HG02798 (cell line): Measurements from ENCODE around the gene ALKBH4.
"Not testable (repeated sequence)": the region's sequence is repeated elsewhere in the genome, so short reads cannot be mapped to it uniquely, and the experiment has no call there.

Source experiments
- ATAC-seq: cut with Tn5 transposase; IDR thresholded peaks from one replicate; pipeline ENCODE4 v1.9.1; 2021; ENCODE audit warnings: mild to moderate bottlenecking; ENCODE audit not compliant: unreplicated experiment, poor library complexity

Gene ALKBH4

DNA sequence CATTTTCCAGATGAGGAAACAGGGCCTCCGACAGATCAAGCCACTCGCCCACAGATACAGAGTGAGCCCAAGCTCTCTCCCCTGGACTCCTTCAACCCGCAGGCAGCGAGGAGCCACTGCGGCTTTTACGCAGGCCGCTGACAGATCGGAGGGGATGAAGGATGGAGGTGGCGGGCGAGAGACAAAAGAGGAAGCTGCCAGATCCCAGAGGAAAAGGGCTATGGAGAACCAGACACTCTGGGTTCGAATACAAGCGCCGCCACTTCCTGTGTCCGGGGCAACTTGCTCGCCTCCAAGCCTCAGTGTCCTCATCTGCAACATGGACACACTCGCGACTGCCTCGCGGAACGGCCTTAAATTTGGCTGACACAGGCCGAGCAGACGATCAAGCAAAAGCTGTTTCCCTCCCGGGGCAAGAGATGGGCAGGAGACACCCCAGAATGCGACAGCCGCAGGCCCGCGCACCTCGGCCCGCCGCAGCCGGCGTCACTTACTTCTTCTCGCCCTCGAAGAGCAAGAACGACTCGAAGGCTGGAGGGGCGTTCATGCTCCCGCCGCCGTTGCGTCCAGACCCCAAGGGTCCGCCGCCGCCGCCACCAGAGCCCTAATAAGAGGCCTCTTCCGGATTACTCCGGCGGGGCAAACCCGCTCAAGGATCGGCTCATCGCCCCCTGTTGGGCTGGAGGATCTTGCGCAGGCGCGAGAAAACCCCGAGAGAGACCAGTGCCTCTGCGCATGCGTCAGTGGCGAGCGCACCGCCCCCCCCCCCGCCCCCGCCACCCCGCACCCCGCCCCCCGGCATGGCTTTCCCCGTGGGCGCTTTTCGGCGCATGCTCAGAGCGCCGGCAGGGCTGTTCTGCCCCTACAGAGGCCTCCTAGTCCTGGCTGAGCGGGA lies 13.9 kb upstream of the ALKBH4 start, which contains the start of gene POLR2J:
Gene POLR2J (minus strand): TSS at position 609 of the 895 bp plus-strand sequence. CDS start 62 bp downstream, at position 547.
- ATAC-seq: peak; percentile 93

DNA sequence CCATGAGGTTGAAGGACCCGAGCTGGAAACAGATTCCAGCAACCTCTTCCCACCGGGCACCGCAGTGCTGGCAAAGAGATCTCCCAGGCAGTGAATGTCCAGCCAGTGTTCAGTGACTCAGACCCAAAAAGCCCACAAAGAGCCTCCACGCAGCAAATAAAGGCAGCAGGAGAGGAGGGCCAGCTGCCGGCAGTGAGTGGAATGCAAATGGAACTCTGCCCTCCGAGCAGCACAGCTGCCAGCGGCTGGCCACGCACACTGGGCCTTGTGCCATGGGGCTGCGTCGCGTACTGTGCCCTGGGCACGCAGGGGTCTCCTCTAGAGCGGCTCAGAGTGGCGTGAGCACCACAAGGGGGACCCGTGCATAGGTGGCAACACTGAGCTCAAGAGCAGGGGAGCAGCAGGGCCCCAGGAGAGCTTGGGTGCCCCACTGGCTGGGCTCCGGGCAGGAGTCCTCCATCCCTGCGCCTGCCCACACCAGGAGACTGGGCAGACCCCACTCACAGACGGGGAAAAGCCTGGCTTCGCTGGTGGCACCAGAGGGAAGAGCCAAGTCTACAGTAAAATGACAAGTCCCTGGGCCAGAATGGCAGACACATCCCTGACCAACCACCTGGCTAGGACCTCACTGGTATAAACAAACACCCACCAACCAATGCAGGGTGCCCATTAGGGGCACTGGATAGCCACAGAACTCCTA lies 10.2 kb upstream of the ALKBH4 start:
- ATAC-seq: not testable (repeated sequence)

DNA sequence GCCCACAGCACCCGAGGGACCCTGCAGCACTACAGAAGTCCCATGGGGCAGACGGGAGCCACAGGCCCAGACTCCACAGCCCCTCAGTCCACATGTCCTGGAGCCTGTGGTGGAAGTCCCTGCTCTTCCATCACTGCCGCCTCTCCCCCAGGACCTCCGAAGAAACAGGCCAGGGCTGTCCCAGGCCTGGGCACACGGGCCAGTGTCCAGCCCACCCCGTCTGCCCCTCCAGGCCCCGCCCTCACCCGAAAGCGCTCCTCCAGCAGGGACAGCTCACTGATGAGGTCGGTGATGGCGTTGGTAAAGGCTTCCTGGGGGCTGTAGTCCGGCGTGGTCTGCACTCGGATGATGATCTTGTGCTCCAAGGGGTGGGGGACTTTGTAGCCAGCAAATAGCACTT lies 9.5 kb upstream of the ALKBH4 start:
- not testable (repeated sequence) for ATAC-seq

DNA sequence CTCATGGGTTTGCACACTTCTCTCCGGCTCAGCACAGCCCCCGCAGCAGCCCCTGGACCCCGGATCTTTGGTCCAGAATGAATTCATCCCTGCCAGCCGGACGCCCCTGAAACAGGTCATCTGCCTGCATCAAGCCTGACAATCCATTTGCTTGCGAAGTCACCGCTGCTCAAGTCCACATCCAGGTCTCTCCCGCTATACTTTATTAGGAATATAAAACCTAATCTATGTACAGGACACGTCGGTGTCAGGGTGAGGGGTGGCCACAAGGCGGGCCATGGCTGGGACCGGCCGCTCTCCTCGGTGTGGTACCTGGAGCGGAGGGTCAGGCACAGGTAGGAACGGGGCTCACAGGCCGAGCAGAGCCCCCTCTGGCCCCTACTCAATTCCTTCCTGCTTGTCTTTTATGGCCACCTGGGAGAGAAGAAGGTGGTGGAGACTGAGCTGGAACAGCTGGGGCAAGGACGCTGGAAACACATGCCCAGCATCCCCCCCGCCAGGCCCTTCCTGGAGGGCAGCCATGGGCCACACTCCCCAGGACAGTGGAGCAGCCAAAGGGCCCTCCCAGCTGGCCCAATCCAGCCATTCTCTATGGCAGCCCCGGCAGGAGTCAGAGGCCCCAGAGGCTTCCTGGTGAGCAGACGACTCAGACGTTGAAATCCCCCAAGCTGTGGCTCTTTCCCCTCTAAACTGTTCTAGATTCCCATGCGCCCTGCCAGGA lies 8.8 kb upstream of the ALKBH4 start:
- no peak for ATAC-seq

DNA sequence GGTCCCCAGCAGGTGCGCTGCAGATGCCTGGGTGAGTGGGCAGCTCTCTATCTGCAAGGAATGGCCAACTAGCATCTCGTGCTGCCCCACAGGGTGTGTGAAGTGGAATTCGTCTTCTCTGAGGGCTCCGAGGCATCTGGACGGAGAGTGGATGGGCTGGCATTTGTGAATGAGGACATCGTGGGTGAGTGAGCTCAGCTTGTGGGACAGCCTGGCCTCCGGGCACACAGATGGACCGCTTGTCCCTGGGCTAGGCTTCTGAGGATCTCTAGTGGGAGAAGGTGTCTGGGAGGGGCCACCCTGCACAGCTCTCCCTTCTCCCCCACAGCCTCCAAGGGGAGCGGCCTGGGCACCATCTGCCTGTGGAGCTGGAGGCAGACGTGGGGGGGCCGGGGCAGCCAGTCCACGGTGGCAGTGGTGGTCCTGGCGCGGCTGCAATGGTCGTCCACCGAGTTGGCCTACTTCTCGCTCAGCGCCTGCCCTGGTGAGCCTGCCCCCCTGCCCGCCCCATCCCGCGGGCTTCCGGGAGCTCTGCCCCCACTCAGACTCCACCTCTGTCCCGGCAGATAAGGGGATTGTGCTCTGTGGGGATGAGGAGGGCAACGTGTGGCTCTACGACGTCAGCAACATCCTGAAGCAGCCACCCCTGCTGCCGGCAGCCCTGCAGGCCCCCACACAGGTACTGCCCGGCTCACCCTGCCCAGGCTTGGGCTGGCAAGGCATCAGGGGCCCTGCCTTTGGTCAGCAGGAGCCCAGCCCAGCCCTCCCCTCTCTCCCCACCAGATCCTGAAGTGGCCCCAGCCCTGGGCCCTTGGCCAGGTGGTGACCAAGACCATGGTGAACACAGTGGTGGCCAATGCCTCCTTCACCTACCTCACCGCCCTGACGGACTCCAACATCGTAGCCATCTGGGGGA lies 7.7 kb upstream of the ALKBH4 start:
- no peak for ATAC-seq

DNA sequence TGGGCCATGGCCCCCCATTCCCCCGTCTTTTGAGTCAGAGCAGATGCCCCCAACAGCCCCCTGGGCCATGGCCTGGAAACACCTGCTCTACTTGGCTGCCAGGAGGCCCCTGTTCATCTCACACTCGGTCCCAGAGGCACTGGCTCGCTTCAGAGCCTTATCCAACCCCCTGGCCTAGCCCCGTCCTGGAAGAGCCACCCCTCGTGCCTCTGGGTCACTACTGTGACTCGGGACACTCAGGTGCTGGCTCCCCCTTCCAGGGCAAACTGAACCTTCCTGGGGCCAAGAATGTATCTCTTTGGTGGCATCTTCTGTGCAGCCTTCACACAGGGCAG lies 7.1 kb upstream of the ALKBH4 start:
- no peak for ATAC-seq

DNA sequence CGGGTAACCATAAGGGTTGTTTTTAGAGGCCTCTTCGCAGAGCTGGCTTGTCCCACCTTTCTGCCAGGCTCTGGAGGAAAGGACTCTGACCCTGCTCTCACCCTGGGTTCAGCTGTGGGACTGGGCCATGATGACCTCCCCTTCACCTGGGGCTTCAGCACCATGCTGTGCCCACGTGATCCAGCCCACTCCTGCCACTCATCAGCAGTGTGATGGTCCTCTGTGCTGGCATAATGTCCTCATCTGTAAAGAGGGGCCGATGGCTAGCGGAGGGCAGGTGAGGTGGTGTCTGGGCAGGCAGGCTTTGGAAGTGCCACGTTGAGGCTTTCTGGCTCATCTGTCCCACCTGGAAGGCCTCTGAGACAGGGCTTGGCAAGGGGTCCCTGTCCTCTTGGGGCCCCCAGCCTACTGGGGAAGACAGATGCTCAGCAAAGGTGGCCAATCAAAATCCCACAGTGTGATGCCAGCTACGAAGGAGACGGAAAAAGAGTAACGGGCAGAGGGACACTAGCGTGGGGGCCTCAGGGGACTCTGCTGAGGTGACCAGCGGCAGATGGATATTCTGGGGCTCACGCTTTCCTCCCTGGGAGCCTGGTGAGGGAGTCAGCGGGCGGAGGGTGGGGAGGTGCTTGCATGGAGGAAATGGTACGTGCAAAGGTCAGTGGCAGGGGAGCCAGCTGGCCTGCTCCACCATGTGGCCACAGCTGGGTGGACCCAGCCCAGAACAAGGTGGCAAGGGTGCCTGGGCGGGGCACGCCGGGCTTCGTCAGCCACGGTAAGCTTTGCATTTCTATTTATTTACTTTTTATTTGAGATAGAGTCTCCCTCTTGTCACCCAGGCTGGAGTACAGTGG lies 5.5 kb upstream of the ALKBH4 start:
- no peak for ATAC-seq

DNA sequence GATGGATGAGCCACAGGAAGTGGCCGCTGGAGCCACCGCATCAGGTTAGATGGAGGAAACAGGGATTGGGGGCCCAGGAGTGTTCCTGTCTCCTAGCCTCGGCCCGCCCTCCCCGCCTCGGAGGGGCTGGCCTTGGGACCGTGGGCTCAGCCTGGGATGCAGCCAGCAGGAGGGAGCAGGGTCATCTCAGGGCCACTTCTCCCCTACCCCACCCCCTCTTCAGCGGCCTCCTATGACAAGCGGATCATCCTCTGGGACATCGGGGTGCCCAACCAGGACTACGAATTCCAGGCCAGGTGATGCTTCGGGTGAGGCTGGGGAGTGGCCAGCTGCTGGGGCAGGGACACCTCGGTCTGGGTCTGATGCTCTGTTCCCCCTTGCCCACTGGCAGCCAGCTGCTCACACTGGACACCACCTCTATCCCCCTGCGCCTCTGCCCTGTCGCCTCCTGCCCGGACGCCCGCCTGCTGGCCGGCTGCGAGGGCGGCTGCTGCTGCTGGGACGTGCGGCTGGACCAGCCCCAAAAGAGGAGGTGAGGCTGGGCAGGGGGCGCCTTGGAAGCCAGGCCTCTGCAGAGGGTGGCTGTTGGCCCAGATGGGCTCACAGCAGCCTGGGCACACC lies 4.8 kb upstream of the ALKBH4 start:
- no peak for ATAC-seq

DNA sequence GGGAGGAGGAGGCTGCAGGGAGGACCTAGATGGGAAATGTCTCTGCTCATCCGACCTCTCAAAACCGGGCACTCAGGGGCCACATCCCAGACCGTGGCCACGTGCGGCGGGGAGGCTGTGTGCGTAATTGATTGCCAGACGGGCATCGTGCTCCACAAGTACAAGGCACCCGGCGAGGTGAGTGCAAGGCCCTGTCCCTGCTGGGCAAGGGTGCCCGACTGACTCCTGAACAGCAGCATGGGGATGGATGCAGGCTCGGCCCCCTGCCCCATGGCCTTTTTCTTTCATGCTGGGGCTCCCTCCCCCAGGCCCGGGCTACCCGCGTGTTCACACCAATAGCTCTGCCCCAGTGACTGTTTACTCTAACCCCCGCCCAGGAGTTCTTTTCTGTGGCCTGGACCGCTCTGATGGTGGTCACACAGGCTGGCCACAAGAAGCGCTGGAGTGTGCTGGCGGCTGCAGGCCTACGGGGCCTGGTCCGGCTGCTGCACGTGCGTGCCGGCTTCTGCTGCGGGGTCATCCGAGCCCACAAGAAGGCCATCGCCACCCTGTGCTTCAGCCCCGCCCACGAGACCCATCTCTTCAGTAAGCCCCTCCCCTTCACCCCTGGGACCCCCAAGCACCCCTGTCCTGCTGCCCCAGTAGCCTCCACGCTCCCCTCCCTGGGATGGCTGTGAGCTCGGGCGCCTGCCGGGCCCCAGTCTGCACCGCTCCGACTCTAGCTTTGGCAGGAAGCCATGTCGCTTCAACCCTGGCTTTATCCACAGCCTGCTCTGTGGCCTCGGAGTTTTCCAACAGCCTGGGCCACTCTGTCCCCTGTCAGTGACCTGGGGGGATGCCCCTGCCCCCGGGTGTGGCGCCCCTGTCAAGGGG lies 4.1 kb upstream of the ALKBH4 start:
- ATAC-seq: no peak

DNA sequence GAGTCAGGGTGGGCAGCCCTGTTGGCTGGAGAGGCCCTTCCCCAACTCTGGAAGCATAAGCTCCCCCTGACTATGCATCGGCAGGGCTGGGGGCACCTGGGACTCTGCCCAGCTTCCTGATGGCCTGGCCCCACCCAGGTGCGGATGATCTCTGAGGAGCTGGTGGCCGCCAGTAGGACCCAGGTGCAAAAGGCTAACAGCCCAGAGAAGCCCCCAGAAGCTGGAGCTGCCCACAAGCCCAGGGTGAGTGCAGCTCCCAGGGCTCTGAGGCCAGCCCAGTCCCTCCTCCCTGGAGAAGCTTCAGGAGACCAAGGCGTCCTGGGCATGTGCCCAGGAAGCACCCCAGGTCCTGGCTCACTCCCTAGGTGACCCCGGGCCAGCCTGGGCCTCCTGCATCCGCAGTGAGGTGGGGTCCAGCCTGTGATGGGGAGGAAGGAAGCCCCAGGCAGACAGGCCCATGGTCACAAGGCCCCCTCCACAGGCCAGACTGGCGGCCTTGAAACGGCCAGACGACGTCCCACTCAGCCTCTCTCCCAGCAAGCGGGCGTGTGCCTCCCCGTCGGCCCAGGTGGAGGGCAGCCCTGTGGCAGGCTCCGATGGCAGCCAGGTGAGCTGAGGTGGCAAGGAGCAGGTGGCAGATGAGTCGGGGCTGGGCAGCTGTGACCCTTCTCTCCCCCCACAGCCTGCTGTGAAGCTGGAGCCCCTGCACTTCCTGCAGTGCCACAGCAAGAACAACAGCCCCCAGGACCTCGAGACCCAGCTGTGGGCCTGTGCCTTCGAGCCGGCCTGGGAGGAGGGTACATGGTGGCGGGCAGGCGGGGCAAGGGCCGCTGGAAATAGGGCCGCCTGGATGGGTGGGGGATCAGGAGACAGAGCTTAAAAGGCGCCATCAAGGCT lies 3.2 kb upstream of the ALKBH4 start:
- ATAC-seq: no peak

DNA sequence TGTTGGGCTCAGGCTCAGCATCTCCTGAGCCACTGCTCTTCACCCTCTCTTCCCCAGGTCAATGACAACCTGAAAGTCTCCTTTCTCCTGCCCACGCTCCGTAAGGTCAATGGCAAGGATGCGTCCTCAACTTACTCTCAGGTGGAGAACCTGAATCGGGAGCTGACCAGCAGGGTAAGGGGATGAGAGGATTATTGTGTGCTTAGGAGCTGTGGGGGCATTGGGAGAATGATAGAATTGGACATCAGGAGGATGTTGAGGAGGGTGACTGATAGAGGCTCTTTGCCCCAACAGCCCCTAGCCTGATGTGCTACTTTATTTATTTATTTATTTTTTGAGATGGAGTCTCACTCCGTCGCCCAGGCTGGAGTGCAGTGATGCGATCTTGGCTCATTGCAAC lies 1.4 kb upstream of the ALKBH4 start:
- ATAC-seq: no peak

DNA sequence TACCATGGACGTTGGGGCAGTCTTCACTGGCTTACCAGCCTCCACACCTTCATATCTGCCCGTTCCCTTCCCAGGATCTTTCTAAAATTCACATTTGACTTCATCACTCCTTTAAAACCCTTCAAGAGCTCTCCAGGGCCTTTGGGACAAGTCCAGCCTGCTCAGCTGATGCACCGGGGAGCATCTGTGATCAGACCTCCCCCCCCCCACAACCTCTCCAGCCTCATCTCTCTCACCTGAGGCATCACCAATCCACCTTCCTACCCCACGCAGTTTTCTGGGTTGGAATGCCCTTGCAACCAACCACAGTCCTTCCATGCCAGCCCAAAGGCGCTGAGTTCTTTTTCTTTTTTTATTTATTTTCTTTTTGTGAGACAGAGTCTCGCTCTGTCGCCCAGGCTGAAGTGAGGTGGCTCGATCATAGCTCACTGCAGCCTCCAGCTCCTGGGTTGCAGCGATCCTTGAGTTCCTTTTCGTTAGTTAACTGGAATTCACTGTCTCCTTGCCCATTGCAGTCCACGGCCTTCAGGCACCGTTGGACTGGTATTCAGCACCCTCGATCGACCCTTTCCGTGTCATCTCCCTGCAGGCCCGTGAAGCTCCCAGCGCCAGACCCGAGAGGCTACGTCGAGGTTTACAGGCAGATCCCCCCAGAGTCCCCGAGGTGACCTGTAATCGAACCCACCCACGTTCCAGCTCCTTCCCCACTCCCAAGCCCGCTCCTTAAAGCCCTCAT lies 654 bp downstream of the ALKBH4 start:
- ATAC-seq: no peak

DNA sequence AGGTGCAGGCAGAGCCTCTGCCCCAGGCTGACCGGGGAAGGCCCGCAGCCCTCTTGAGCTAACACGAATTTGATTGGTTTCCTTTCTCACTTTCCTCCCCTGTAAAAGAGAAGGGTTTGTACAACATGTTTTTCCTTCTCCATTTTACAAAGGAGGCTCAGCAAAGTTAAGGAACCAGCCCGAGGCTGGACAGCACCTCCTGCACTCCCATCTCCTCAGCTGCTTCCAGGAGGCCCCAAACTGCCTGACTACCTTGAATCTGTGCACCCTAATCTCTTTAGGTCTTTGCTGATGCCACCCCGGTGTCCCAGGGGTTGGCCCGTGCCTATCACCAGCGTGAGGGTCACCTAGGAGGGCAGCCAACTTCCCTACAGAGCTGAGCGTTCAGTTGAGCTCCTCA lies 4.2 kb downstream of the ALKBH4 start:
- no peak for ATAC-seq

DNA sequence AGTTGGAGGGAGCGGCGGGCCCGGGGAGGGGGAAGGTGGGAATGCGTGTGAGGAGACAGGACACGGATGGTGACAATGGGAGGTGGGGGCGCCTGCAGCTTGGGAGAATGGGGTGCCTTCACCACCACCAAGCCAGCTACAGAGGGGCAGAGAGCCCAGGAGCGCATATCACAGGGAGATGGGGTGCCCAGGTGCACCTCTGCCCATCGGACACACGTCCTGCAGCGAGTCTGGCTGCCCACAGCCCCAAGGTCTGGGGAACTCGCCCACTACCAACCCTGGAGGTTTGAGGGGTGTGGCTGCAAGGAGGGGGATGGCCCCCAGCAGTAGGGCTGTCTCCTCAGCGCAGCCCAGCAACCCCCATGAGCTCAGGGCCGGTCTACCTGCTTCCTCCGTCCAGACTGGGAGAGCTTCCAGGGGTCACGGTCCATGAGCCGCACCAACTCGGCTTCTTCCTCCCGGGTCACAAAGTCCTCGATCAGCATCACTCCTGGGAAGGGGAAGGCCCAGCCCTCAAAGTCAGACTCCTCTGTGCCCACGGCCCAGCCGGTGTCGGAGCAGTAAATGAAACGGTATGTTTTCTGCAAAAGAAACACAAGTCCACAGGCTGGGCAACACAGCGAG lies 5.3 kb downstream of the ALKBH4 start:
- ATAC-seq: no peak

DNA sequence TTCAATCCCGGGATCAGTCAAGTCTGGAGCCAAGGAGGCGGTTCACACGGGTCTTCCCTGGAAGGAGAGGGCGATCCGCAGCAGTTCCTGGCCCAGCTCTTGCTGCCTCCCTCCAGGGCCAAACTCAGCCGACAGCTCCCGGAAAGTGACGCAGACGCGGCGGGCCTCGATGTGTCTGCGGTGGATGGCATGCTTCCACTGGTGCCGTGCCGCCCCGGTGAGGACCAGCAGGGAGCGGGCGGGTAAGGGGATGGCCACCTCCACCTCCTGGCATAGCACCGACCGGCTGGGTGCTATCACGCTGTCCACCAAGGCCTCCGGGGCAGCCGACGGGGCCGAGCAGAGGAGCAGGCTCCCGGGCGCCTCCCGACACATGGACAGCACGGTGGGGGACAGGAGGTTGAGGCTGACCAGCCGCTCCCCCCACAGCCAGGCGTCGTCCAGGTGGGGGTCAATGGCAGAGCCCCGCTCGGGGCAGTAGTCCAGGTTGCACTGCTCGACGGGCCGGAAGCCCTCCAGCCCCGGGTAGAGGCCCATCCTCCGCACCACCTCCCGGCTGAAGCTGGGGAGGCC lies 7.2 kb downstream of the ALKBH4 start:
- ATAC-seq: no peak
